ENCODE results near the gene VWF.
"Not testable (repeated sequence)": the region's sequence is repeated elsewhere in the genome, so short reads cannot be mapped to it uniquely, and the experiment has no call there.

The VWF gene

DNA sequence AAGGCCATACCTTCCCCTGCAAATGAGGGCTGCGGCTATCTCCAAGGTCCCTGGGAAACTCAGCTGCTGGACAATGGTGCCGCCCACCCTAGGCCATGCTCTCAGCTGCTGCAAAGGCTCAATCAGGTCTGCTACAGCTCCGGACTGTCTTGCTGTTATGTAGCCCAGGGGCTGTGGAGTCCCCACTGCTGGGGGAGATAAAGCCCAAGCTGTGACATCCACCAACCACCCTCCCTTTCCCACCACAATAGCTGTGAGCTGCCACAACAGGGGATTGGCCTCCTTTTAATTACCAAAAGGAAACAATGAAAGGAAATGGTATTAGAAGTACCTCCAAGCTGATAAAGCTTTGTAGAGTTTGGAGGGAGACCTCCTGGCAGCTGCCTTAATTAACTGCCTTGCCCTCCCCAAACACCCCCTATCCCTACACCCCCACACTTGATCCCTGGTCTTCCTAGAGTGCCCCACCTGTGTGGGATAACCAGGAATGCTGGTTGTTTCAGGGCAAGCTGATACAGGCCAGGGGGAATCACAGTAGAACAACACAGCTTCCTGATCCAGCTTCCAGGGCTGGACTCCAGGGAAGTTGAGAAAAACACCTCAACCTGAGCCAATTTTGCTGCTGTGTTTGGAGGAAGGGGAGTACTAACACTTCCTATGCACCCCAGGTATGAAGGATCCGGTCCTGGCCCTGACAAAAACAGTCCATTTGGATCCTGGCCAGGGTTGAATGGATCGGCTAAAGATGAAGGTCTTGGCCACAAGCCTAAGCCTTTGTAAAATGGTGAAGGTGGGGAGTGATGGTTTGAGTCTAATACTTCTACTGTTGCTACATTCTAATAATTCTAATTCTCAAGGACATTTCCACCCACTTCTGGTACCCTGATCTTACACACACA, at the start of gene VWF:
TSS of gene VWF (minus strand) at position 260 of the 899 bp plus-strand sequence. CDS start 1,474 bp downstream, outside the sequence.
- H3K9me3 ChIP-seq (ENCODE audit: control insufficient read depth, low read depth, low read length): no peaks in the 10 kb centered on the region
- H3K27me3 ChIP-seq (ENCODE audit: control insufficient read depth, insufficient read depth, low read length): no peaks in the 10 kb centered on the region
- H3K4me3 ChIP-seq (ENCODE audit: low read length): no peak within 1 kb of the TSS
- no peak within 1 kb of the TSS for H3K9ac ChIP-seq (ENCODE audit: low read length)
- no peaks in the 10 kb centered on the region for H3K36me3 ChIP-seq (ENCODE audit: control insufficient read depth, low read depth, low read length)
- H3K27ac ChIP-seq (ENCODE audit: low read length): no peak within 1 kb of the TSS
- no peaks in the 10 kb centered on the region for H3K4me1 ChIP-seq (ENCODE audit: control insufficient read depth, low read depth, low read length)

DNA sequence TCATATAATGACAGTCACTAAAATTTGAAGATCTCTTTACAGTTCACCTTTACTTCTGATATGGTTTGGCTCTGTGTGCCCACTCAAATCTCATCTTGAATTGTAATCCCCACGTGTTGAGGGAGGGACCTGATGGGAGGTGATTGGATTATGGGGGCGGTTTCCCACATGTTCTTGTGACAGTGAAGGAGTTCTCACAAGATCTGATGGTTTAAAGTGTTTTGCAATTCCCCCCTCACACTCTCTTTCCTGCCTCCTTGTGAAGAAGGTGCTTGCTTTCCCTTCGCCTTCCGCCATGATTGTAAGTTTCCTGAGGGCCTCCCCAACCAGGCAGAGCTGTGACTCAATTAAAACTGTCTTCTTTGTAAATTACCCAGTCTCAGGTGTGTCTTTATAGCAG, 48.4 kb upstream of the VWF start:
- Histone ChIP-seq H3K9ac (ENCODE audit: low read length) (no peak overlapping the region), H3K36me3 (ENCODE audit: control insufficient read depth, low read depth, low read length) (no peaks in the 10 kb centered on the region), H3K27me3 (ENCODE audit: control insufficient read depth, insufficient read depth, low read length) (no peaks in the 10 kb centered on the region), H3K27ac (ENCODE audit: low read length) (no peak overlapping the region), H3K4me1 (ENCODE audit: control insufficient read depth, low read depth, low read length) (no peaks in the 10 kb centered on the region), H3K9me3 (ENCODE audit: control insufficient read depth, low read depth, low read length) (no peaks in the 10 kb centered on the region), H3K4me3 (ENCODE audit: low read length) (no peak overlapping the region)

DNA sequence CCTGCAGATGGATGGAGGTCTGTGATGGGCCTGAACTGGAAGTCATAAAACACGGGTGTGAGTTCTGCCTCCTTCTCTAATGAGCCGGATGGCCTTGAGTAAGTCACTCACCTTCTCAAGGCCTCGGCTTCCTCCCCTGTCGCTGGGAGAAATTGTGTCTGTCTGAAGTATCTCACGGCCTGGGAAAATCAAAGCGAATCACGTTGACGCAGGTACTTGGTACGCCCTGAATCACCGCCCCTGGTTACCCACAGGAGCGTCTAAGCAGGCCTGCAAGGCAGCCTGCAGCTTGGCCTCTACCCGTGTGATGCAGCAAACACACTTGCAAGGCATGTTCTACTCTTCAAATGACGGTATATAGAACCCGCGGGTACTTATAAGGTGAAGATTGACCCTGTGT, 47.6 kb upstream of the VWF start:
- Histone ChIP-seq H3K36me3 (ENCODE audit: control insufficient read depth, low read depth, low read length) (no peaks in the 10 kb centered on the region), H3K9ac (ENCODE audit: low read length) (no peak overlapping the region), H3K4me3 (ENCODE audit: low read length) (no peak overlapping the region), H3K9me3 (ENCODE audit: control insufficient read depth, low read depth, low read length) (no peaks in the 10 kb centered on the region), H3K27me3 (ENCODE audit: control insufficient read depth, insufficient read depth, low read length) (no peaks in the 10 kb centered on the region), H3K27ac (ENCODE audit: low read length) (no peak overlapping the region), H3K4me1 (ENCODE audit: control insufficient read depth, low read depth, low read length) (no peaks in the 10 kb centered on the region)

DNA sequence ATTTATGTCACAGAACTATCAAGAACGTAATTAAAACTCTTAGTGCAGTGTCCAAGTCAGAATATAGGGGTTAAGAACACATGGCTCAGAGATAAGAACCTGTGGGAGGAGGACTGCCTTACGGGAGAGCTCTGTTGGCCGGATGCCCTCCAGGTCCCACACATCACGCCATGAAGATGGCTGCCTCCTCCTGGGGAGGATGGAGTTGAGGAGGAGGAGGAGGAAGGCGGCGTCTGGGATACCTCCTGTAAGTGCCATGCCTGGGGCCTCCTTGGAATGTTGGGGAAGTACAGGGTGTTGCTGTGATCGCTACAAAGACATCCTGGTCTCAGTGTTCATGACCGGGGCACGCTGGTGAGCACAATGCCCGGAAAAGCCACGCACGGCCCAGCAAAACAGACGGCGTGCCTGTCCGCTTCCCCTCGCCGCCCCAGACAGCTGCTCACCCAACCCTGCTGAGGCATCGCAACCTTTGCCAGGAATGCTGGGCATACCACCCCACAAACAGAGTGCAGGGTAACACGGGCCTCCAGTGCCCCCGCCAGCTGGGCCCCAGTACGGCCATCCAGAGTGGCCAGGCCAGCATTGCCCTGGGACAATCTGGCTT, 47.0 kb upstream of the VWF start:
- Histone ChIP-seq H3K4me1 (ENCODE audit: control insufficient read depth, low read depth, low read length) (no peaks in the 10 kb centered on the region), H3K9me3 (ENCODE audit: control insufficient read depth, low read depth, low read length) (no peaks in the 10 kb centered on the region), H3K27me3 (ENCODE audit: control insufficient read depth, insufficient read depth, low read length) (no peaks in the 10 kb centered on the region), H3K27ac (ENCODE audit: low read length) (no peak overlapping the region), H3K9ac (ENCODE audit: low read length) (no peak overlapping the region), H3K4me3 (ENCODE audit: low read length) (no peak overlapping the region), H3K36me3 (ENCODE audit: control insufficient read depth, low read depth, low read length) (no peaks in the 10 kb centered on the region)

DNA sequence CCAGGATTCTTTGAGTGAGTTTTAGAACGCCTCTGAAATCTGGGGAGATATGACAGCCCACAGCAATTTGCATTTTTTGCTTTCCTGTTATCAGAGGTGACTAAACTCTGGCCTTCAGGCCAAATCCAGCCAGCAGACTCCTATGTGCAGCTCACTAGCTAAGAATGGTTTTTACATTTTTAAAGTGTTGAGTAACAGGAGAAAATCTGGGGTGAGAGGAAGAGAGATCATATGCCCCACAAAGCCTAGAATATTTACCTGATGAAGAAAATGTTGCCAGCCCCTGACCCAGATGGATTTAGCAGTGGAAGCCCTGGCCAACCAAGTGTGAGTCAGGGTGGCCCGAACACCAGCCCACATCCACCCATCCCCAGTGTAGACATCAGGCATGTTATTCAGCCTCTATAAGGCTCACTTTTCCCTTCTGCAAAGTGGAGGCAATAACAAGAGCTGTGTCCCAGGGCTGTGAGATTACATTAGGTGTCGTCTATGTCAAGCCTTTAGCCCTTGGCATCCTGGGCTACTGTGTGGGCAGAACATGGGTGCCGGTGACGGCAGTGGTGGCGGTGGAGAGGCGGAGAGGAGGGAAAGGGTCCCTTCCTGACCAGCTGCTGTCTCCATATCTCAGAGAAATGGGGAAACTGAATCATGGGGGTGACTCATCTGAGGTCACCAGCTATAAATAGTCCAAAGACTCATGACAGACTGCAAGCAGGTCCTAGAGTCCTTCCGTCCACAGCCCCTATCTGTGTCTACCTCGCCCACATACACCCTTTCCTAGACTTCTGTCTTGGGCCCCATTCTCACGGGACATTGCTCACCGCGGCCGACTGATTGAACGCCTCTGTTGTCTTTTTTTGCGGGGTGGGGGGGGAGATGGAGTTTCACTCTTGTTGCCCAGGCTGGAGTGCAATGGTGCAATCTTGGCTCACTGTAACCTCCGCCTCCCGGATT, 43.1 kb upstream of the VWF start:
- Histone ChIP-seq H3K4me3 (ENCODE audit: low read length) (no peak overlapping the region), H3K9ac (ENCODE audit: low read length) (no peak overlapping the region), H3K27ac (ENCODE audit: low read length) (no peak overlapping the region), H3K36me3 (ENCODE audit: control insufficient read depth, low read depth, low read length) (no peaks in the 10 kb centered on the region), H3K4me1 (ENCODE audit: control insufficient read depth, low read depth, low read length) (no peaks in the 10 kb centered on the region), H3K9me3 (ENCODE audit: control insufficient read depth, low read depth, low read length) (no peaks in the 10 kb centered on the region), H3K27me3 (ENCODE audit: control insufficient read depth, insufficient read depth, low read length) (no peaks in the 10 kb centered on the region)

DNA sequence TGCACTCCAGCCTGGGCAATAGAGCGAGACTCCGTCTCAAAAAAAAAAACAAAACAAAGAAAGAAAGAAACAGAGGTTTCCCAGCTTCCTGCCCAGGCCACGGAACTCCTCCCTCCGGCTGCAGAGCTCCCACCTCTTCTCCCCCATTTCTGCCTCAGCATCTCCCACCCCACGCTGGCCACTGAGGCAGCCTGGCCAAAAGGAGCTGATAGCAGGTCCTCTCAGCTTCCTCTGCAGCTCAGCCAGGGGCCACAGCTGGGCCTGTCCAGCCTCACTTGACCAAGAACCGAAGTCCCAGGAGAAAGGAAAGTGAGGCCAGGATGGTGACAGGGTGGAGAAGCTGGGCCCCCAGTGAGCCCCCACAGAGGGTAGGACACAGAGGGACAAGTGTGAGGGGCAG, 42.3 kb upstream of the VWF start:
- Histone ChIP-seq H3K36me3 (ENCODE audit: control insufficient read depth, low read depth, low read length) (no peaks in the 10 kb centered on the region), H3K27ac (ENCODE audit: low read length) (no peak overlapping the region), H3K27me3 (ENCODE audit: control insufficient read depth, insufficient read depth, low read length) (no peaks in the 10 kb centered on the region), H3K9me3 (ENCODE audit: control insufficient read depth, low read depth, low read length) (no peaks in the 10 kb centered on the region), H3K9ac (ENCODE audit: low read length) (no peak overlapping the region), H3K4me1 (ENCODE audit: control insufficient read depth, low read depth, low read length) (no peaks in the 10 kb centered on the region), H3K4me3 (ENCODE audit: low read length) (no peak overlapping the region)

DNA sequence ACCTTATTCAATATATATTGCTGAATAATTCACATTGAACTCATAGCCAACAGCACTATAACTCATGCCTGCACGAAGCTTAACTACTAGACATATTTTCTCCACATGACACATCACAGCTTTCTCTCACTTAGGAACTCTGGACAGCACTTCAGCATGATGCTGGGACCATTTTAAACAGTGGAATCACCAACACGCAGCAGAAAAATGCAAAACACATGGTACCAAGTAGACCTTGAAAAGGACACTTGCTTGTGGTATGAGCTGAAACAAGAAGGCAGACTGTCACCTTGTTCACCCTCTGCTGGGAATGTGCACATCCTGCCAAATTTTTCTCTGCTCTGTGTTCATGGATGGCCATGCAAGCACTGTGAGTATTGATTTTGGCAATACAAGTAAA, 40.9 kb upstream of the VWF start:
- H3K9ac ChIP-seq (ENCODE audit: low read length): no peak overlapping the region
- no peaks in the 10 kb centered on the region for H3K36me3 ChIP-seq (ENCODE audit: control insufficient read depth, low read depth, low read length)
- no peak overlapping the region for H3K4me3 ChIP-seq (ENCODE audit: low read length)
- no peaks in the 10 kb centered on the region for H3K27me3 ChIP-seq (ENCODE audit: control insufficient read depth, insufficient read depth, low read length)
- no peaks in the 10 kb centered on the region for H3K4me1 ChIP-seq (ENCODE audit: control insufficient read depth, low read depth, low read length)
- no peaks in the 10 kb centered on the region for H3K9me3 ChIP-seq (ENCODE audit: control insufficient read depth, low read depth, low read length)
- H3K27ac ChIP-seq (ENCODE audit: low read length): no peak overlapping the region

DNA sequence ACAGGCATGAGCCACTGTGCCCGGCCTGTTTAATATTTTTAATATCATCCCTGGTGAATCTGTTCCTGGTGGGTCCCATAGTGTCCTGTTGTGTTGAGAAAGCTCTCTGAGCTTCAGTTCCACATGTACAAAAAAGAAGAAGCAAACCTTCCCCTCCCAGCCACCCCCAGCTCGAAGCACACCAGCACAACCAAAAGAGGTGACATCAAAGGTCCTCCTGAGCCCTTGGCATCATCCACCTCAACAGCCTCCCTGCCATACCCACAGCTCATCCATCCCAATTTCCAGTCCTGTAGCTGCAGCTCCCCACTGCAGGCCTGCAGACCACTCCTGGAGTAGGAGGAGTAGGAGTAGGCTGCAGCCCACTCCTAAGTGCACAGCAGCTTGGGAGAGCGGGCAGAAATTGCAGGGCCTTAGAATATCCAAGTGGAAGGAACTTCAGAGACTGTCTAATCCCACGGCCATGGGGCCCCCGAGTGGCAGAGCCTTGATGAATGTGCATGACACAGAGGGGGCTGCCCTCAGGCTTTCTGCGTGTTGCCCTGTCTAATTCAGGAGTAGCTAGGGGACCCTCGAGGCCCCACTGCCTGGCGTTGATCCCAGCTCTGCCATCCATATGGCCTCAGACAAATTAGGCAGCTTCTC, 39.1 kb upstream of the VWF start:
- Histone ChIP-seq H3K27me3 (ENCODE audit: control insufficient read depth, insufficient read depth, low read length) (no peaks in the 10 kb centered on the region), H3K4me3 (ENCODE audit: low read length) (no peak overlapping the region), H3K4me1 (ENCODE audit: control insufficient read depth, low read depth, low read length) (no peaks in the 10 kb centered on the region), H3K36me3 (ENCODE audit: control insufficient read depth, low read depth, low read length) (no peaks in the 10 kb centered on the region), H3K27ac (ENCODE audit: low read length) (no peak overlapping the region), H3K9ac (ENCODE audit: low read length) (no peak overlapping the region), H3K9me3 (ENCODE audit: control insufficient read depth, low read depth, low read length) (no peaks in the 10 kb centered on the region)

DNA sequence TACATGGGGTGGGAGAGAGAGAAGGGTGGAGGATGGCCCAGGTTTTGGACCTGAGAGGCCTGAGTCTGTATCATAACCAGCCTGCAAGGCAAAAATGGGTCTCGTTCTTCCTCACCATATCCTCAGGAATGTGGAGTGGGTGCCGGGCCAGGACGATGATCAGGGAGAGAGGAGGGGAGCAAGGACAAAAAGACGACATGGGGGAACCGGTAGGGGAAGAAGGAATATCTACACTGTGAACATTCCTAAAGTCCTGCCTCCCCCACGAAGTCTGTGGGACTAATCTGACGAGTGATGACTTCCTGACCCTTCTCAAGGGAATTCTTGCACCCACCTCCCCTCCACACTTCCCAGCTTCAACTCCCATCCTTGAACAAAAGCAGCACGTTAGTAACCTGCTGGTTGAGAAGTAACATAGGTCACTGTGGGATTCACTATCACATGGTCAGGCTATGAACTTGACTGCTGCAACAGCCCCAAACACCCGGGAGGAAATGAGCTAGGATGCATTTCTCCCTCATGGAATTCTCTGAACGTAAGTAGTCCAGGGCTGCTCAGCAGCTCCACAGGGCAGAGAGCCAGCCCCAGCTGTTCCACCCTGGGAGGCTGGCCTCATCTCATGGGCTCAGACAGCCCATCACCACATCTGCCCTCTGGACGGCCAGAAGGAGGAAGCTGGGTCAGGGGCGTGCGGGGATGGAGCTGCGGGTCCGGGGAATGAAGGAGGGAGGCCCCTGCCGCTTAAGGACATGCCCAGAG, 36.8 kb upstream of the VWF start:
- Histone ChIP-seq H3K4me1 (ENCODE audit: control insufficient read depth, low read depth, low read length) (no peaks in the 10 kb centered on the region), H3K36me3 (ENCODE audit: control insufficient read depth, low read depth, low read length) (no peaks in the 10 kb centered on the region), H3K4me3 (ENCODE audit: low read length) (no peak overlapping the region), H3K9ac (ENCODE audit: low read length) (no peak overlapping the region), H3K27me3 (ENCODE audit: control insufficient read depth, insufficient read depth, low read length) (no peaks in the 10 kb centered on the region), H3K9me3 (ENCODE audit: control insufficient read depth, low read depth, low read length) (no peaks in the 10 kb centered on the region), H3K27ac (ENCODE audit: low read length) (no peak overlapping the region)

DNA sequence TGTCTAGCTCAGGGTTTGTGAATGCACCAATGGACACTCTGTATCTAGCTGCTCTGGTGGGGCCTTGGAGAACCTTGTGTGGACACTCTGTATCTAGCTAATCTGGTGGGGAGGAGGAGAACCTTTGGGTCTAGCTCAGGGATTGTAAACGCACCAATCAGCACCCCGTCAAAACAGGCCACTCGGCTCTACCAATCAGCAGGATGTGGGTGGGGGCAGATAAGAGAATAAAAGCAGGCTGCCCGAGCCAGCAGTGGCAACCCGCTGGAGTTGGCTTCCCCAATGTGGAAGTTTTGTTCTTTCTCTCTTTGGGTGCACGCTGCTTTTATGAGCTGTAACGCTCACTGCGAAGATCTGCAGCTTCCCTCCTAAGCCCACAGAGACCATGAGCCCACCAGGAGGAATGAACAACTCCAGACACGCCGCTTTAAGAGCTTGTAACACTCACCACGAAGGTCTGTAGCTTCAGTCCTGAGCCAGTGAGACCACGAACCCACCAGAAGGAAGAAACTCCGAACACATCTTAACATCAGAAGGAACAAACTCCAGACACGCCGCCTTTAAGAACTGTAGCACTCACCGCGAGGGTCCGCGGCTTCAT, 35.7 kb upstream of the VWF start:
- not testable (repeated sequence) for H3K4me3 ChIP-seq (ENCODE audit: low read length); H3K9ac ChIP-seq (ENCODE audit: low read length); H3K4me1 ChIP-seq (ENCODE audit: control insufficient read depth, low read depth, low read length); H3K27me3 ChIP-seq (ENCODE audit: control insufficient read depth, insufficient read depth, low read length); H3K9me3 ChIP-seq (ENCODE audit: control insufficient read depth, low read depth, low read length); H3K27ac ChIP-seq (ENCODE audit: low read length); H3K36me3 ChIP-seq (ENCODE audit: control insufficient read depth, low read depth, low read length)

All from iPS-18a (cell line).